ENCODE data around the gene PLCB3. TPM values are rescaled to one million over a fixed set of nuclear protein-coding genes. Genes with fewer than 3 reads are reported as not detected.

The PLCB3 gene
- total and polyA plus RNA-seq, 12 donors: 5.0 to 89.5 (median 41.2) TPM

DNA sequence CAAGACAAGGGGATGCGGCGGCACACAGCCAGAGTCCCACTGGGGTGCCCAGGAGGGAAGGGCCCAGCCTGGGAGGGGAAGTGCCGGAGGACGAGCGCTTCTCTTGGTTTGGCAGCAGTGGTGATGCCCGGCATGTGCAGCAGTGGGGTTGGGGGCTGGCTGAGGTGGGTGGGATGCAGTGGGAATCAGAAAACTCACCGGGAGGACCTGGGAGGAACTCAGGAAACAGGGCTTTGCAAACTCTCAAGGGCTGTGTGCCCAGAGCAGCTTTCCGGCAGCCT is 41.8 kb upstream of the PLCB3 start:
- Histone ChIP-seq H3K9me3 (replicated peaks in 1 of 3) (no peaks in the 10 kb centered on the region), H3K27ac (no peak overlapping the region), H3K36me3 (replicated peaks in 1 of 2) (no peaks in the 10 kb centered on the region), H3K4me1 (replicated peaks in 1 of 2) (peaks cover 2 to 19% of the 10 kb centered on the region in 2 donors), H3K4me3 (no peak overlapping the region), H3K27me3 (no peaks in the 10 kb centered on the region)
- WGBS, 4 donors: 86 to 91% (median 88%) methylated on average over 8 of the region's 8 CpGs
- intact Hi-C loops (cut with DNase I): loop anchor here in 1 of 2 donors (5.0 kb wide), 1 partner anchor 88 kb away; no protein-coding TSS in a partner anchor
- TF ChIP-seq POLR2A (IDR thresholded peaks at IDR 0.05) (no peak), CTCF (IDR thresholded peaks at IDR 0.05) (no peak)
- no peak for DNase-seq

DNA sequence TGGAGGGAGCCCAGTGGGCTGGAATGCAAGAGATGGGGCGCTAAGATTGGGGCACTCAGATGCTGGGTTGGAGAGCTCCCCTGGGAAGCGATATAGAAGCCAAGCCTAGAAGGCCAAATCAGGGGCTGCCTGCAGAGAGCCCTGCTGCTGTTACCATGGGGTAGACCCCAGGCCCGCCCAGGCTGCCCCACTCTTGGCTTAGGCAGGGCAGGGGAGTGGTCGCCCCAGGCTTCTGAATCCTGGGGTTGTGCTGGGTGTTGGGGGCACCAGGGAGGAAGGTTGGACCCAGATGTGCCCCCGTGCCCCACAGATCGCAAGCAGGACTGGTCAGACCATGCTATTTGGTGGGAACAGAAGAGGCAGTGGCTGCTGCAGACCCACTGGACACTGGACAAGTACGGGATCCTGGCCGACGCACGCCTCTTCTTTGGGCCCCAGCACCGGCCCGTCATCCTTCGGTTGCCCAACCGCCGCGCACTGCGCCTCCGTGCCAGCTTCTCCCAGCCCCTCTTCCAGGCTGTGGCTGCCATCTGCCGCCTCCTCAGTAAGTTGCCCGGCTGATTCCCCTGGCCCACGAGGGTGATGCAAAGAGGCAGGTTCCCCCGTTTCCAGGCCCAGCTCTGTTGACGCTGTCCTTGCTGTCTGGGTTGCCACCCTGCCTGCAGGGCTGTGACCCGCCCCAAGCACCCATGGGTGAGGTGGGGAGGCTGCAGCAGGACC is 40.9 kb upstream of the PLCB3 start:
- intact Hi-C loops (cut with DNase I): no loop called here
- WGBS, 4 donors: 93 to 97% (median 96%) methylated on average over 21 to 24 of the region's 24 CpGs

DNA sequence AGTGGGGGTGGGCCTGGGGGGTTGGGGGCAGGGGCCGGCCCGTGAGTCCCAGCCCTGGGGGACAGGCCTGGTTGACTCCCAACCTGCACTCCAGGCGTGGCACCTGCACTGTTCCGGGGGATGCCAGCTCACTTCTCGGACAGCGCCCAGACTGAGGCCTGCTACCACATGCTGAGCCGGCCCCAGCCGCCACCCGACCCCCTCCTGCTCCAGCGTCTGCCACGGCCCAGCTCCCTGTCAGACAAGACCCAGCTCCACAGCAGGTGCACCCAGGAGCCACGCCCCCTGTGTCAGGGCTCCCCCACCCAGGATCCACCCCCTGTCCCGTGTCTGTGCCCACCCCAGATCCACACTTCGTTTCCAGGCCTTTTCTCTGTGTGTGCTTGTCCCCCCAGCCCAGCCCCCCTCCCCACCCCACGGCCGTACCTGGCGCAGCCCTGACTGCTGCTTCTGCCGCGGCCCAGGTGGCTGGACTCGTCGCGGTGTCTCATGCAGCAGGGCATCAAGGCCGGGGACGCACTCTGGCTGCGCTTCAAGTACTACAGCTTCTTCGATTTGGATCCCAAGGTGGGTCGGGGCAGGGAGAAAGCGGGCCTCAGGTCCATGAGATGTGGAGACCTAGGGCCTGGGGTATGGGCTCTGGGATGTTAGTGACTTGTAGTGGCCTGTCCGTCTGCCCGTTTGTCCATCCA is 40.0 kb upstream of the PLCB3 start:
- no peaks in the 10 kb centered on the region for H3K36me3 ChIP-seq (replicated peaks in 1 of 2)
- WGBS, 4 donors: 88 to 93% (median 89%) methylated on average over 9 to 30 of the region's 30 CpGs
- peaks cover 0 to 13% of the 10 kb centered on the region in 2 donors for H3K4me1 ChIP-seq (replicated peaks in 1 of 2)

More for the DNA sequence above, 40.9 kb upstream of the PLCB3 start:
- TF ChIP-seq POLR2A (IDR thresholded peaks at IDR 0.05): no peak
- no peak for TF ChIP-seq CTCF (IDR thresholded peaks at IDR 0.05)
- no peaks in the 10 kb centered on the region for H3K9me3 ChIP-seq (replicated peaks in 1 of 3)
- no peaks in the 10 kb centered on the region for H3K27me3 ChIP-seq
- peaks cover 0 to 13% of the 10 kb centered on the region in 2 donors for H3K4me1 ChIP-seq (replicated peaks in 1 of 2)
- DNase-seq: peak in 1 of 7 donors; percentile 13
- H3K36me3 ChIP-seq (replicated peaks in 1 of 2): no peaks in the 10 kb centered on the region
- H3K4me3 ChIP-seq: no peak overlapping the region
- no peak overlapping the region for H3K27ac ChIP-seq

More for the DNA sequence above, 40.0 kb upstream of the PLCB3 start:
- Histone ChIP-seq H3K27ac (no peak overlapping the region), H3K27me3 (no peaks in the 10 kb centered on the region), H3K9me3 (replicated peaks in 1 of 3) (no peaks in the 10 kb centered on the region), H3K4me3 (no peak overlapping the region)
- TF ChIP-seq CTCF (IDR thresholded peaks at IDR 0.05) (no peak), POLR2A (IDR thresholded peaks at IDR 0.05) (no peak)
- DNase-seq: peak in 1 of 7 donors; percentile 14
- intact Hi-C loops (cut with DNase I): no loop called here
